Measurements from ENCODE around the gene IGSF21.

Gene IGSF21

DNA sequence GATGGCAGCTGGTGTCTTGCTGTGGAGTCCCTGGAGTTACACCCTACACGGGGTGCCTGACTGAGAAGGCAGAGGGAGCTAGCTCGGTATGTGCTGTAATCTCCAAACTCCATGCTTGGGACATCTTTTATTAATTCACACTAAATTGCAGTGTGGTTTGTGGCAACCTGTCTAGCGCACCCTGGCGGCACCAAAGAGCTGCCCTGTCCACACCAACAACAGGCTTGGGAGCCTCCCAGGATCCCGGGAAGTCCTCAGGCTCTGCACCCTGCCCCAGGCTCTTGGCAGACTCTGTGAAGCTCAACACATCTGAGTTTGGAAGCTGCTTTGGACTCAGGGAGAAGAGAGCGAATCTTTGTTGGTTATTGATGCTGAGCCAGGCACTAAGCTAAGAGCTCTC, 138.9 kb downstream of the IGSF21 start:
- no CpG with 5 or more reads among the region's 6 CpGs for WGBS (ENCODE audit: extremely low coverage, insufficient coverage, low lambda C conversion rate)
- H3K4me2 ChIP-seq (ENCODE audit: low read length), result no peak overlapping the region
- H3K23ac ChIP-seq (ENCODE audit: low read length), result no peak overlapping the region
- no peaks in the 10 kb centered on the region for H3K79me2 ChIP-seq (ENCODE audit: control insufficient read depth, insufficient read depth, low read length)
- H3K56ac ChIP-seq (ENCODE audit: low read length), result no peak overlapping the region
- H3K27ac ChIP-seq (ENCODE audit: low read depth, low read length), result no peak overlapping the region
- H2AK5ac ChIP-seq (ENCODE audit: low read length), result no peak overlapping the region
- no peak overlapping the region for H3K9ac ChIP-seq (ENCODE audit: low read length)
- H3K18ac ChIP-seq (ENCODE audit: low read length), result no peak overlapping the region
- no peak overlapping the region for H2BK15ac ChIP-seq (replicated peaks; ENCODE audit: low read depth)
- no peak overlapping the region for H2BK120ac ChIP-seq (ENCODE audit: low read depth, low read length)
- no peaks in the 10 kb centered on the region for H3K36me3 ChIP-seq (ENCODE audit: control insufficient read depth, insufficient read depth, low read length)
- H2BK5ac ChIP-seq (ENCODE audit: low read length), result no peak overlapping the region
- H3K4me3 ChIP-seq (ENCODE audit: low read length), result no peak overlapping the region
- no peak overlapping the region for H3K4ac ChIP-seq (ENCODE audit: low read depth, low read length)
- no peaks in the 10 kb centered on the region for H3K4me1 ChIP-seq (ENCODE audit: control insufficient read depth, low read depth, low read length)
- no peak for DNase-seq
- H3K79me1 ChIP-seq (ENCODE audit: low read length), result no peaks in the 10 kb centered on the region
- H4K8ac ChIP-seq (ENCODE audit: low read depth, low read length), result no peak overlapping the region
- H4K5ac ChIP-seq (ENCODE audit: low read length), result no peak overlapping the region
- no peaks in the 10 kb centered on the region for H3K27me3 ChIP-seq (ENCODE audit: insufficient read depth, low read length, poor library complexity)

DNA sequence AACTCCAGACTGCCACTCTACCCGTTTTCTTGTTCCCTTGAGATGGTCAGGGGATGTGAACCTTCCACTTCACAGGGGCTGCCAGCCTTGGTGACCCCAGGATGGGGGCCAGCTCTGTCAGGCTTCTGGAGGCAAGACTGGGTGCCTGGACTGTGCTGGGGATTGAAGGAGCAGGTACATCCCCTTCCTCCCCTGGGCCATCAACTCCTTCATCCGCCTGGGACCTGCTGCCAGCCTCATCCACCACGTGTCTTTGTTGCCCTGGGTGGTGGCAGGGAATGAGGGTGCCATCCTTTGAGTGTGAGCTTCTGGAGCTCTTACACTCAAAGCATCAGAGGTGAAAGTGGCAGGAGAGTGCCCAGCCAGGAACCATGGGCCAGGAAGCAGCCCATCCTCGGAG, 139.6 kb downstream of the IGSF21 start:
- H2BK120ac ChIP-seq (ENCODE audit: low read depth, low read length), result no peak overlapping the region
- H3K27ac ChIP-seq (ENCODE audit: low read depth, low read length), result no peak overlapping the region
- H2BK5ac ChIP-seq (ENCODE audit: low read length), result no peak overlapping the region
- no peaks in the 10 kb centered on the region for H3K27me3 ChIP-seq (ENCODE audit: insufficient read depth, low read length, poor library complexity)
- no peak overlapping the region for H3K9ac ChIP-seq (ENCODE audit: low read length)
- H4K5ac ChIP-seq (ENCODE audit: low read length), result no peak overlapping the region
- no peak overlapping the region for H2AK5ac ChIP-seq (ENCODE audit: low read length)
- H4K8ac ChIP-seq (ENCODE audit: low read depth, low read length), result no peak overlapping the region
- H3K18ac ChIP-seq (ENCODE audit: low read length), result no peak overlapping the region
- no peak overlapping the region for H3K4me2 ChIP-seq (ENCODE audit: low read length)
- no peak overlapping the region for H3K4ac ChIP-seq (ENCODE audit: low read depth, low read length)
- H3K56ac ChIP-seq (ENCODE audit: low read length), result no peak overlapping the region
- no peak overlapping the region for H2BK15ac ChIP-seq (replicated peaks; ENCODE audit: low read depth)
- no peaks in the 10 kb centered on the region for H3K36me3 ChIP-seq (ENCODE audit: control insufficient read depth, insufficient read depth, low read length)
- DNase-seq, result no peak
- WGBS (ENCODE audit: extremely low coverage, insufficient coverage, low lambda C conversion rate), result no CpG with 5 or more reads among the region's 4 CpGs
- no peaks in the 10 kb centered on the region for H3K79me1 ChIP-seq (ENCODE audit: low read length)
- no peaks in the 10 kb centered on the region for H3K4me1 ChIP-seq (ENCODE audit: control insufficient read depth, low read depth, low read length)
- no peaks in the 10 kb centered on the region for H3K79me2 ChIP-seq (ENCODE audit: control insufficient read depth, insufficient read depth, low read length)
- H3K4me3 ChIP-seq (ENCODE audit: low read length), result no peak overlapping the region
- no peak overlapping the region for H3K23ac ChIP-seq (ENCODE audit: low read length)

DNA sequence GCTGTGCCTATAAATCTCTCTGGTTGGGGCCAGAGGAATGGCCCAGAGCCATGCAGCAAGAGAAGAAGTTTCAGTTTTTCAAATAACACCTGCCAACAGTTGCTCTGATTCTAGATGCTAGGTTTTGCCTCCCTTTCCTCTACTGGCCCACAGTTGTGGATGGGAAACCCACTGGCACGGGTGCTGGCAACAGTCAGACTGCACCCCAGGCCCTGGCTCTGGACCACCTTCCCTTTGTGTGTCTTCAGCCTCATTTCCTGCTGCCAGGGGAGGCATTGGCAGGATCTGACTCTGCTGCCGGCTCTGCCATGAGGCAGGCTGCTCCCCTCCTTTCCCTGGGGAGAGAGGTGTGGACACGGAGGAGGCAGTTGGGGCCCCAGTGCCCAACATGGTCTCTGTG, 142.0 kb downstream of the IGSF21 start:
- no peak overlapping the region for H3K23ac ChIP-seq (ENCODE audit: low read length)

DNA sequence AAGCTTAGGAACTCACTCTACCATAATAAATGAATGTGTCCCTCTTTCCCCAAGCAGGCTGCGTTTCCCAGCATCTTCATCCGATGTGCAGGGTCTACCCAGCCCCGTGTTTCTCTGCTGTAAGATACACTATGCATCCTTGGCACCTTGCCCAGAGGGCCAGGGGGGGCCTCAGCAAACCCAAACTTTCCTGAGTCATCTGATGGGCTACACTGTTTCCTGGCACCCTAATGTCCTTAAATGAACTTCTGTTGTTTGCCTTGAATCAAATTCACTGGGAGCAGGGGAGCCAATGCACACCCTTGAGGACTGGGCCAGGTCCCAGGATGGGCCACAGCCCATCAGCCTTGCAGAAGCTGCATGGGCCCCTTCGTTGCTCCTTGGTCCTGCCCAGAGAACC, 145.5 kb downstream of the IGSF21 start:
- no peak overlapping the region for H2BK120ac ChIP-seq (ENCODE audit: low read depth, low read length)
- H2BK5ac ChIP-seq (ENCODE audit: low read length), result no peak overlapping the region
- no peak overlapping the region for H3K27ac ChIP-seq (ENCODE audit: low read depth, low read length)
- H2AK5ac ChIP-seq (ENCODE audit: low read length), result no peak overlapping the region
- no peaks in the 10 kb centered on the region for H3K4me1 ChIP-seq (ENCODE audit: control insufficient read depth, low read depth, low read length)
- DNase-seq, result no peak
- H3K23ac ChIP-seq (ENCODE audit: low read length), result no peak overlapping the region
- H3K27me3 ChIP-seq (ENCODE audit: insufficient read depth, low read length, poor library complexity), result no peaks in the 10 kb centered on the region
- no peak overlapping the region for H4K8ac ChIP-seq (ENCODE audit: low read depth, low read length)
- H3K79me2 ChIP-seq (ENCODE audit: control insufficient read depth, insufficient read depth, low read length), result no peaks in the 10 kb centered on the region
- no peak overlapping the region for H3K4me2 ChIP-seq (ENCODE audit: low read length)
- no peak overlapping the region for H2BK15ac ChIP-seq (replicated peaks; ENCODE audit: low read depth)
- H3K9ac ChIP-seq (ENCODE audit: low read length), result no peak overlapping the region
- no peak overlapping the region for H3K56ac ChIP-seq (ENCODE audit: low read length)
- H3K36me3 ChIP-seq (ENCODE audit: control insufficient read depth, insufficient read depth, low read length), result no peaks in the 10 kb centered on the region
- no peak overlapping the region for H3K18ac ChIP-seq (ENCODE audit: low read length)
- H3K79me1 ChIP-seq (ENCODE audit: low read length), result no peaks in the 10 kb centered on the region
- WGBS (ENCODE audit: extremely low coverage, insufficient coverage, low lambda C conversion rate), result no CpG with 5 or more reads among the region's 4 CpGs
- no peak overlapping the region for H3K4ac ChIP-seq (ENCODE audit: low read depth, low read length)
- H3K4me3 ChIP-seq (ENCODE audit: low read length), result no peak overlapping the region
- no peak overlapping the region for H4K5ac ChIP-seq (ENCODE audit: low read length)

More for the DNA sequence above, 142.0 kb downstream of the IGSF21 start:
- whole genome bisulfite sequencing (ENCODE audit: extremely low coverage, insufficient coverage, low lambda C conversion rate), result no CpG with 5 or more reads among the region's 3 CpGs
- no peak overlapping the region for H2AK5ac ChIP-seq (ENCODE audit: low read length)
- no peak overlapping the region for H3K4me2 ChIP-seq (ENCODE audit: low read length)
- no peaks in the 10 kb centered on the region for H3K36me3 ChIP-seq (ENCODE audit: control insufficient read depth, insufficient read depth, low read length)
- H3K79me2 ChIP-seq (ENCODE audit: control insufficient read depth, insufficient read depth, low read length), result no peaks in the 10 kb centered on the region
- no peak overlapping the region for H4K5ac ChIP-seq (ENCODE audit: low read length)
- H3K18ac ChIP-seq (ENCODE audit: low read length), result no peak overlapping the region
- H3K9ac ChIP-seq (ENCODE audit: low read length), result no peak overlapping the region
- H3K27me3 ChIP-seq (ENCODE audit: insufficient read depth, low read length, poor library complexity), result no peaks in the 10 kb centered on the region
- H2BK15ac ChIP-seq (replicated peaks; ENCODE audit: low read depth), result no peak overlapping the region
- H2BK120ac ChIP-seq (ENCODE audit: low read depth, low read length), result no peak overlapping the region
- no peak overlapping the region for H3K27ac ChIP-seq (ENCODE audit: low read depth, low read length)
- no peak overlapping the region for H2BK5ac ChIP-seq (ENCODE audit: low read length)
- H3K56ac ChIP-seq (ENCODE audit: low read length), result no peak overlapping the region
- H3K4me3 ChIP-seq (ENCODE audit: low read length), result no peak overlapping the region
- H4K8ac ChIP-seq (ENCODE audit: low read depth, low read length), result no peak overlapping the region
- H3K4ac ChIP-seq (ENCODE audit: low read depth, low read length), result no peak overlapping the region
- H3K79me1 ChIP-seq (ENCODE audit: low read length), result no peaks in the 10 kb centered on the region
- no peak for DNase-seq
- no peaks in the 10 kb centered on the region for H3K4me1 ChIP-seq (ENCODE audit: control insufficient read depth, low read depth, low read length)

DNA sequence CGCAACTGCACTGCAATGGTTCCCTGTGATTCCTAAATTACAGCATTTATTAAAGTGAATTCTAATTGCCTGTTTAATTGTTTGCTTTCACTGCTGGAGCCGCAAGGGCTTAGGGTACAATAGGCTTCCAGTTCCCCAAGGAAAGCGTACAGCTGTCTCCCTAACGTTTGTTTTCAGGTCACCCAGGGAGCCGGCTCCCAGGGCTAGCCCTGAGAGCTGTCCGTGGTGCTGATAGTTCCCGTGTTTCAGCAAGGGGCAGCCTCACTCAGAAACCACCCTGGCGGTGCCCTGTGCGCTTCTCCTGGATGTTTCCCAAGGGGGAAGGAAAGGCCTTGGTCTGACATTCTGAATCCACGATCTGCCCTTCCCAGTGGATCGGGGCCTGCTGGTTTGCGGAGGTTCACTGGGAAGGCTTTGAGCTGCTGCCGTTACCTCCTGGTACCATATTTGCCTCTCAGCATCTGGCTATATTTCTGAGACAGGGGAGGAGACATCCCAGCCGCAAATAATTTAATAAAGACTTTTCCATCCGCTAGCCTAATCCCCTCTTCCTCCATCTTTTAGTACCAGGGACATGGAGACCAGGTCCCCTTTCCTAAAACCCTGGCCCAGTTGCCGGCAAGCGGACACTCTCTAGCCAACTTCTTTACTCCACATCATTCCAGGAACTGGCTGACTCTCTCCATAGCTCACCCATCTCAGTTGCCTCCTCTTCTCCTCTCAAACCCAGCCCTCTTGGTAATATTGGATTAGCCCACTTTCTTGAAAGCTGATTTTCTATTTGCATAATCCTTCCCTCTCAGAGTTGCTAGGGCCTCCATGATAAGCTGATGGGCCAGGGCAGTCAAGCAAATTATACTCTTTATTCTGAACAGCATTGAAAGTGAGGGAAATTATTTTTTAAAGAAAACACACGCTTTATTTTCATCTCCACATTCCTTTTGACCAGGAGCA, 149.0 kb downstream of the IGSF21 start:
- Histone ChIP-seq H3K79me2 (ENCODE audit: control insufficient read depth, insufficient read depth, low read length) (no peaks in the 10 kb centered on the region), H2BK5ac (ENCODE audit: low read length) (no peak overlapping the region), H4K8ac (ENCODE audit: low read depth, low read length) (no peak overlapping the region), H3K4me2 (ENCODE audit: low read length) (no peak overlapping the region), H2BK120ac (ENCODE audit: low read depth, low read length) (no peak overlapping the region), H3K4ac (ENCODE audit: low read depth, low read length) (no peak overlapping the region), H3K36me3 (ENCODE audit: control insufficient read depth, insufficient read depth, low read length) (no peaks in the 10 kb centered on the region), H3K56ac (ENCODE audit: low read length) (no peak overlapping the region), H3K4me3 (ENCODE audit: low read length) (no peak overlapping the region), H3K79me1 (ENCODE audit: low read length) (no peaks in the 10 kb centered on the region), H3K27ac (ENCODE audit: low read depth, low read length) (no peak overlapping the region), H3K23ac (ENCODE audit: low read length) (no peak overlapping the region), H2BK15ac (replicated peaks; ENCODE audit: low read depth) (no peak overlapping the region), H3K27me3 (ENCODE audit: insufficient read depth, low read length, poor library complexity) (no peaks in the 10 kb centered on the region), H3K18ac (ENCODE audit: low read length) (no peak overlapping the region), H4K5ac (ENCODE audit: low read length) (no peak overlapping the region), H3K9ac (ENCODE audit: low read length) (no peak overlapping the region), H3K4me1 (ENCODE audit: control insufficient read depth, low read depth, low read length) (no peaks in the 10 kb centered on the region), H2AK5ac (ENCODE audit: low read length) (no peak overlapping the region)
- DNase-seq, result peak; percentile 87
- WGBS (ENCODE audit: extremely low coverage, insufficient coverage, low lambda C conversion rate), result no CpG with 5 or more reads among the region's 18 CpGs

DNA sequence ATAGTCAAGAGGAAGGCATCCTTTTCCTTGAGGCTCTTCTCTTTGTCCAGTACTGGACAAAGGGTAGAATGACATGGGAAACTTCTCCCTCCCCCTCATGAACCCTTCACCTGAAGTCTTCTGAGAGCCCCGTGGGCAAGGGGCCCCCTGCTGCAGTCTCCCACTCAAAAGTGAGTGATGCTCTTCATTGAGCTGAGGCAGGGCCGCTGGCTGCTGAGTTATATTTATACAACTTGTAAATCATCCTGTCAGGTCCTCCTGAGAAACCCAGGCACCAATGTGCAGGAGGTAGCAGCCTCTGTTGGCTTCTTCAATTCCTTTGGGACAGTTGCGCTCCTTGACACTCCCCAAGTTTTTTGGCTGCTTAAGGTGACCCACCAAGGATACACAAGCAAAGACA, 150.2 kb downstream of the IGSF21 start:
- Histone ChIP-seq H3K9ac (ENCODE audit: low read length) (no peak overlapping the region), H3K27ac (ENCODE audit: low read depth, low read length) (no peak overlapping the region), H3K56ac (ENCODE audit: low read length) (no peak overlapping the region), H3K36me3 (ENCODE audit: control insufficient read depth, insufficient read depth, low read length) (no peaks in the 10 kb centered on the region), H3K4me1 (ENCODE audit: control insufficient read depth, low read depth, low read length) (no peaks in the 10 kb centered on the region), H3K18ac (ENCODE audit: low read length) (no peak overlapping the region), H2AK5ac (ENCODE audit: low read length) (no peak overlapping the region), H3K4me3 (ENCODE audit: low read length) (no peak overlapping the region), H4K5ac (ENCODE audit: low read length) (no peak overlapping the region), H3K79me2 (ENCODE audit: control insufficient read depth, insufficient read depth, low read length) (no peaks in the 10 kb centered on the region), H3K23ac (ENCODE audit: low read length) (no peak overlapping the region), H3K79me1 (ENCODE audit: low read length) (no peaks in the 10 kb centered on the region), H3K4ac (ENCODE audit: low read depth, low read length) (no peak overlapping the region), H3K27me3 (ENCODE audit: insufficient read depth, low read length, poor library complexity) (no peaks in the 10 kb centered on the region), H2BK5ac (ENCODE audit: low read length) (no peak overlapping the region), H4K8ac (ENCODE audit: low read depth, low read length) (no peak overlapping the region), H2BK120ac (ENCODE audit: low read depth, low read length) (no peak overlapping the region), H3K4me2 (ENCODE audit: low read length) (no peak overlapping the region), H2BK15ac (replicated peaks; ENCODE audit: low read depth) (no peak overlapping the region)
- no CpG with 5 or more reads among the region's 3 CpGs for WGBS (ENCODE audit: extremely low coverage, insufficient coverage, low lambda C conversion rate)
- DNase-seq, result no peak

All from mesendoderm (in vitro differentiated cells).